Stimulated activated CD8-positive, alpha-beta memory T cell treated with anti-CD3 and anti-CD28 coated beads, Interleukin-7, amount 100 ng/mL, for 4 hours (primary cell): ENCODE measurements around the gene PIK3CA.

Experiments used
- DNase-seq, 2 donors: peaks; one replicate each; pipeline ENCODE4 v3.0.0-alpha.2; 2020; ENCODE audit warnings: low read depth in 2 of 2

Gene PIK3CA

GRCh38 chr3:179156775-179157174 is 8.6 kb downstream of the PIK3CA start:
- no peak for DNase-seq

GRCh38 chr3:179158336-179159039 is 10.3 kb downstream of the PIK3CA start:
- no peak for DNase-seq

- DNase-seq: no peak
Measured at GRCh38 chr3:179163503-179163902, 15.3 kb downstream of the PIK3CA start.

- no peak for DNase-seq
Measured at GRCh38 chr3:179164857-179165256, 16.7 kb downstream of the PIK3CA start.

- DNase-seq: no peak
Measured at GRCh38 chr3:179166561-179167201, 18.5 kb downstream of the PIK3CA start.

GRCh38 chr3:179168918-179169317 is 20.8 kb downstream of the PIK3CA start:
- DNase-seq: no peak

GRCh38 chr3:179172546-179172945 is 24.4 kb downstream of the PIK3CA start:
- no peak for DNase-seq

- no peak for DNase-seq
Measured at GRCh38 chr3:179174316-179174715, 26.2 kb downstream of the PIK3CA start.

- DNase-seq: no peak
Measured at GRCh38 chr3:179174898-179175297, 26.7 kb downstream of the PIK3CA start.

GRCh38 chr3:179175358-179175757 is 27.2 kb downstream of the PIK3CA start:
- no peak for DNase-seq

- DNase-seq: no peak
Measured at GRCh38 chr3:179177611-179178010, 29.5 kb downstream of the PIK3CA start.

GRCh38 chr3:179179256-179179655 is 31.1 kb downstream of the PIK3CA start:
- no peak for DNase-seq

GRCh38 chr3:179179979-179180759 is 32.0 kb downstream of the PIK3CA start:
- DNase-seq: no peak

GRCh38 chr3:179181021-179181472 is 32.9 kb downstream of the PIK3CA start:
- DNase-seq: no peak

GRCh38 chr3:179181993-179182551 is 33.9 kb downstream of the PIK3CA start:
- no peak for DNase-seq

GRCh38 chr3:179182902-179183301 is 34.7 kb downstream of the PIK3CA start:
- no peak for DNase-seq

- DNase-seq: no peak
Measured at GRCh38 chr3:179184826-179185225, 36.7 kb downstream of the PIK3CA start.

- no peak for DNase-seq
Measured at GRCh38 chr3:179186426-179186825, 38.3 kb downstream of the PIK3CA start.

GRCh38 chr3:179189759-179190158 is 41.6 kb downstream of the PIK3CA start:
- DNase-seq: no peak

- DNase-seq: no peak
Measured at GRCh38 chr3:179190581-179190980, 42.4 kb downstream of the PIK3CA start.

- no peak for DNase-seq
Measured at GRCh38 chr3:179192542-179192941, 44.4 kb downstream of the PIK3CA start.

- DNase-seq: no peak
Measured at GRCh38 chr3:179194931-179195330, 46.8 kb downstream of the PIK3CA start.
